Endothelial cell of umbilical vein (primary cell): Measurements from ENCODE around the gene RBM27. TPM values are rescaled to one million over a fixed set of nuclear protein-coding genes. Genes with fewer than 3 reads are reported as not detected.

Source experiments
- BruUV-seq: library from RNA; stranded (reverse); fragments of 400-500 nt; replicated peaks from 2 replicates; lab custom pipeline; 2021; lab: Mats Ljungman, UMichigan
- CTCF ChIA-PET: fragments of 300-600, 350-600 bp; sonication (Branson Sonifier 250); formaldehyde crosslinking; loops from one replicate; lab custom pipeline; 2021; ENCODE audit warnings: antibody characterized with exemption, inconsistent platforms; lab: Charles Lee
- POLR2A ChIA-PET: fragments of 300-600, 350-600 bp; sonication (Branson Sonifier 250); formaldehyde crosslinking; loops from one replicate; lab custom pipeline; 2021; ENCODE audit warnings: antibody characterized with exemption, inconsistent platforms; lab: Charles Lee
- DNase-seq: peaks from one replicate; pipeline ENCODE4 v3.0.0-alpha.2; 2011; ENCODE audit warnings: low read depth, low spot score
- FAIRE-seq: peaks from 2 replicates; lab custom pipeline; 2011; peaks lifted over from hg19 to GRCh38; lab: Jason Lieb, UNC
- H2AFZ ChIP-seq: 2 replicates; pipeline ENCODE4 v1.6.0; 2012; ENCODE audit warnings: low read depth, low read length, control low read depth, inconsistent platforms
- H3K27ac ChIP-seq: 2 replicates; pipeline ENCODE4 v1.5.1; 2011; ENCODE audit warnings: low read depth, mild to moderate bottlenecking, control low read depth, low read length, moderate library complexity; ENCODE audit not compliant: insufficient read depth
- H3K27me3 ChIP-seq, 2 experiments: 2 replicates each; pipeline versions ENCODE4 v1.6.0 to v1.6.1; 2011; ENCODE audit warnings: low read length in 2 of 2, mixed read lengths in 1 of 2; ENCODE audit not compliant: control insufficient read depth in 2 of 2, insufficient read depth in 2 of 2
- H3K36me3 ChIP-seq, 2 experiments: 2 replicates in 1 of 2; 3 replicates in 1 of 2; pipeline ENCODE4 v1.5.1; 2011; ENCODE audit warnings: low read length in 2 of 2, mild to moderate bottlenecking in 1 of 2, moderate library complexity in 1 of 2; ENCODE audit not compliant: control insufficient read depth in 2 of 2, insufficient read depth in 2 of 2; ENCODE audit errors: extremely low read depth in 1 of 2
- H3K4me1 ChIP-seq: 3 replicates; pipeline ENCODE4 v1.5.1; 2011; ENCODE audit warnings: mild to moderate bottlenecking, low read length; ENCODE audit not compliant: control insufficient read depth, insufficient read depth; ENCODE audit errors: extremely low read depth
- H3K4me2 ChIP-seq: 2 replicates; pipeline ENCODE4 v1.6.1; 2011; ENCODE audit warnings: low read length, control low read depth, mixed read lengths; ENCODE audit not compliant: insufficient read depth
- H3K4me3 ChIP-seq, 3 experiments: fragments of 200-600 bp in 1 of 3; sonication (generic), shearing (Covaris generic) in 1 of 3; replicated peaks in 1 of 3; 2 replicates each; pipeline ENCODE4 v1.5.1; 2011 to 2016; ENCODE audit warnings: control low read depth in 3 of 3, low read length in 3 of 3, mild to moderate bottlenecking in 2 of 3, inconsistent platforms in 1 of 3, low read depth in 1 of 3, moderate library complexity in 1 of 3; ENCODE audit not compliant: insufficient read depth in 1 of 3
- H3K79me2 ChIP-seq: 2 replicates; pipeline ENCODE4 v1.6.0; 2012; ENCODE audit warnings: low read length, inconsistent platforms; ENCODE audit not compliant: control insufficient read depth, insufficient read depth
- H3K9ac ChIP-seq: replicated peaks from 2 replicates; pipeline ENCODE3; 2011; ENCODE audit warnings: low read length, control low read depth; ENCODE audit not compliant: insufficient read depth; ENCODE audit errors: extremely low read depth
- H3K9me1 ChIP-seq: replicated peaks from 3 replicates; pipeline ENCODE4 v1.6.0; 2011; ENCODE audit warnings: mild to moderate bottlenecking, low read length; ENCODE audit not compliant: control insufficient read depth, insufficient read depth; ENCODE audit errors: extremely low read depth
- H3K9me3 ChIP-seq: replicated peaks from 2 replicates; pipeline ENCODE4 v1.5.1; 2012; ENCODE audit warnings: low read length, inconsistent platforms; ENCODE audit not compliant: control insufficient read depth, insufficient read depth
- H4K20me1 ChIP-seq: replicated peaks from 2 replicates; pipeline ENCODE3; 2011; ENCODE audit warnings: mild to moderate bottlenecking, low read length; ENCODE audit not compliant: control insufficient read depth, insufficient read depth; ENCODE audit errors: extremely low read depth
- GATA2 ChIP-seq: IDR thresholded peaks from 2 replicates; pipeline ENCODE4 v1.7.0; 2011; ENCODE audit warnings: low read depth, mild to moderate bottlenecking, moderate library complexity, mixed read lengths, low read length; ENCODE audit not compliant: insufficient read length, insufficient read depth
- MYC ChIP-seq: IDR thresholded peaks from one replicate; pipeline ENCODE4 v1.6.1; 2011; ENCODE audit warnings: mild to moderate bottlenecking, low read depth, low read length
- dilution Hi-C: fragments of 300-500 bp; cut with MboI; formaldehyde crosslinking; loops from one replicate; pipeline ENCODE4 v1.15.0; 2019; ENCODE audit warnings: low sequenced_read_pairs; ENCODE audit not compliant: extremely low pct_ligation_motif_present
- intact Hi-C: fragments of 100-400 bp; cut with micrococcal nuclease; formaldehyde crosslinking; loops from one replicate; pipeline ENCODE4 v1.10.0; 2022
- polyA plus RNA-seq, 4 experiments: library from polyadenylated mRNA; depleted of rRNA in 3 of 4; stranded (reverse) in 3 of 4; unstranded in 1 of 4; fragments of >200 nt; gene quantifications; 2 replicates each; pipeline versions ENCODE4 v1.2.1 to v1.2.3, GENCODE V29; 2011 to 2012; ENCODE audit warnings: missing spikeins in 1 of 4
- small RNA-seq: library from RNA; depleted of rRNA; stranded (forward); fragments of <200 nt; gene quantifications from one replicate; pipeline ENCODE3, GENCODE V24; 2012; ENCODE audit warnings: low replicate concordance, low read depth; ENCODE audit not compliant: insufficient read depth, insufficient read length
- total RNA-seq: library from RNA; stranded (reverse); gene quantifications from 2 replicates; pipeline ENCODE4 v1.2.3, GENCODE V29; 2021

RBM27 gene
- total and polyA plus RNA-seq, 2 donors (not counting 3 experiments of a cell fraction or from before 2014, with no cell fraction given), result 6.3 to 17.7 TPM

GRCh38 chr5:146249801-146250200 is 46.4 kb downstream of the RBM27 start:
- dilution Hi-C loops (no loop called here), intact Hi-C loops (no loop called here)
- Histone ChIP-seq H3K27ac (no peak overlapping the region), H3K27me3 (no peaks in the 10 kb centered on the region), H3K36me3 (peaks cover 0 to 2% of the 10 kb centered on the region in 2 experiments), H3K9ac (no peak overlapping the region), H3K4me1 (no peaks in the 10 kb centered on the region), H3K79me2 (no peaks in the 10 kb centered on the region), H3K9me3 (no peaks in the 10 kb centered on the region), H3K9me1 (no peaks in the 10 kb centered on the region), H3K4me3 (no peak overlapping the region), H2AFZ (no peak overlapping the region), H4K20me1 (no peaks in the 10 kb centered on the region), H3K4me2 (no peak overlapping the region)
- no TSS peak for BruUV-seq
- ChIA-PET CTCF (interaction anchor here (1.2 kb wide), 1 partner anchor 178 kb away, joined by 4 read pairs; no protein-coding TSS in a partner anchor), POLR2A (no interaction called here)
- DNase-seq (no peak), FAIRE-seq (no peak)
- no peak for TF ChIP-seq GATA2
- no peak for TF ChIP-seq MYC

Small RNAs within 50 kb of the gene (small RNA-seq; reads per million reads assigned to genes)
- gene RNU7-180P, result not detected

Other genes starting within 250 kb of the RBM27 start
- gene PLAC8L1, start 98.0 kb upstream of the RBM27 start, total RNA-seq, result 0.80 and 1.1 TPM in 2 replicates
- 0.80 and 0.99 TPM in 2 replicates for gene PLAC8L1, start 98.0 kb upstream of the RBM27 start, polyA plus RNA-seq
- 139 and 154 TPM in 2 replicates for gene LARS1, start 21.0 kb upstream of the RBM27 start, total RNA-seq
- 11.5 and 16.9 TPM in 2 replicates for gene LARS1, start 21.0 kb upstream of the RBM27 start, polyA plus RNA-seq
- gene POU4F3, start 135.2 kb downstream of the RBM27 start, total RNA-seq, result not detected in 2 replicates
- gene POU4F3, start 135.2 kb downstream of the RBM27 start, polyA plus RNA-seq, result 0.08 and 0.10 TPM in 2 replicates
- gene TCERG1, start 243.7 kb downstream of the RBM27 start, total RNA-seq, result 82.2 and 98.4 TPM in 2 replicates
- gene TCERG1, start 243.7 kb downstream of the RBM27 start, polyA plus RNA-seq, result 71.4 and 76.2 TPM in 2 replicates